A673 (cell line): ENCODE measurements around the gene SF3B6.

Experiments
- EZH2 ChIP-seq: fragments of 200-600 bp; sonication (generic); IDR thresholded peaks from 2 replicates; pipeline ENCODE4 v1.6.1; 2017; ENCODE audit warnings: borderline replicate concordance, low read depth, mild to moderate bottlenecking, mixed read lengths, antibody characterized with exemption, low read length; ENCODE audit not compliant: poor library complexity, severe bottlenecking
- TF ChIP-seq, protein P1 (sequence below): fragments of 300-800, 200-600 bp; sonication (generic); conservative IDR thresholded peaks from 2 replicates; pipeline ENCODE4 v1.5.1; 2017; ENCODE audit warnings: low read depth, mild to moderate bottlenecking, antibody characterized with exemption, low read length, moderate library complexity, mixed read lengths

DNA sequence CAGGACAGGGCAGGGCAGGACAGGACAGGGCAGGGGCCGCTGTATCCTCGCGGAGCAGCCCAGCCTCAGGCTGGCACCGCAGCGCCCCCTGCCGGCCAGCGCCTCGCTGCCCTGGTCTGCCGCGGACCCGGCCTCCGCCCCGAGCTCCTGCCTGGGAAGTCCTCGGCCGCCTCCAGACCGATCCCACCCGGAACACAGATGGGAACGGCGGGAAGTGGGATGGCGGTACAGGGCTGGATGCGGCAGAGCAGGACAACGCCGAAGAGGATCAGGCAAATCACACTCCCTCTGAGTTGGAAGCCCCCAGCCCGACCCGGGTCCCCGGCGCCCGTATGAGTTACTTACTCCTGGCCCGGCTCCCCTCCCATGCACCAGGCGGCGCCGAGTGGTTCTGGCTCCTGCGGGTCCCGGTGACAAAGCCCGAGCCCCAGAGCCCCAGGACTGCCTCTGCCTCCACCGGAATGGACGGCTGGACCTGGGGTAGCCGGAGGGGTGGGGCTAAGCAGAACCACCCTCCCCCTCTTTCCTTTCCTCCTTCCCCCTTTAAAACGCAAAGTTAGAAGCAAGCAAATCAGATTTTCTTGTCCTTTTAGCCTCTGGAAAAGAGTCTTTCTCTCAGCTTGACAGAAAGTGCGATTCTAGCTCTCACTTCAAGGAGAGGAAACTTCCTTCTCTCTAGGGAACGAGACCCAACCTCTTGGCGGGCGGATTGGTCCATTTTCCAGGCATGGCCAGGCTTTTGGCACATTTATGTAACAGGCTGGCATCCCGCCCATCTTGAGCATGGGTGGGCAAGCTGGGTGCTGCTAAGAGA, 8.5 kb upstream of the SF3B6 start, which contains the start of gene TP53I3:
- no peak for TF ChIP-seq EZH2
- TF ChIP-seq, protein P1, sequence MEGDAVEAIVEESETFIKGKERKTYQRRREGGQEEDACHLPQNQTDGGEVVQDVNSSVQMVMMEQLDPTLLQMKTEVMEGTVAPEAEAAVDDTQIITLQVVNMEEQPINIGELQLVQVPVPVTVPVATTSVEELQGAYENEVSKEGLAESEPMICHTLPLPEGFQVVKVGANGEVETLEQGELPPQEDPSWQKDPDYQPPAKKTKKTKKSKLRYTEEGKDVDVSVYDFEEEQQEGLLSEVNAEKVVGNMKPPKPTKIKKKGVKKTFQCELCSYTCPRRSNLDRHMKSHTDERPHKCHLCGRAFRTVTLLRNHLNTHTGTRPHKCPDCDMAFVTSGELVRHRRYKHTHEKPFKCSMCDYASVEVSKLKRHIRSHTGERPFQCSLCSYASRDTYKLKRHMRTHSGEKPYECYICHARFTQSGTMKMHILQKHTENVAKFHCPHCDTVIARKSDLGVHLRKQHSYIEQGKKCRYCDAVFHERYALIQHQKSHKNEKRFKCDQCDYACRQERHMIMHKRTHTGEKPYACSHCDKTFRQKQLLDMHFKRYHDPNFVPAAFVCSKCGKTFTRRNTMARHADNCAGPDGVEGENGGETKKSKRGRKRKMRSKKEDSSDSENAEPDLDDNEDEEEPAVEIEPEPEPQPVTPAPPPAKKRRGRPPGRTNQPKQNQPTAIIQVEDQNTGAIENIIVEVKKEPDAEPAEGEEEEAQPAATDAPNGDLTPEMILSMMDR: peak; percentile 88
